GM13977 (cell line): ENCODE measurements around the gene TRIM38.
A peak's percentile ranks its signal among the peaks of the same experiment; 100 is the strongest.

Experiments
- DNase-seq: peaks from one replicate; pipeline ENCODE4 v3.0.0; 2012; ENCODE audit warnings: low spot score
- in situ Hi-C: fragments of 300-500 bp; cut with MboI; formaldehyde crosslinking; loops from one replicate; pipeline ENCODE4 v1.12.0; 2022; ENCODE audit warnings: low sequenced_read_pairs, low pct_unique_long_range_greater_than_20kb, mixed read lengths, inconsistent platforms; ENCODE audit not compliant: unreplicated experiment
- TF ChIP-seq, protein P1 (sequence below): IDR thresholded peaks from 2 replicates; pipeline ENCODE4 v1.5.1; 2012; ENCODE audit warnings: mild to moderate bottlenecking, control low read depth; ENCODE audit not compliant: insufficient read depth; ENCODE audit errors: extremely low read depth, missing control alignments

TRIM38 gene, protein sequence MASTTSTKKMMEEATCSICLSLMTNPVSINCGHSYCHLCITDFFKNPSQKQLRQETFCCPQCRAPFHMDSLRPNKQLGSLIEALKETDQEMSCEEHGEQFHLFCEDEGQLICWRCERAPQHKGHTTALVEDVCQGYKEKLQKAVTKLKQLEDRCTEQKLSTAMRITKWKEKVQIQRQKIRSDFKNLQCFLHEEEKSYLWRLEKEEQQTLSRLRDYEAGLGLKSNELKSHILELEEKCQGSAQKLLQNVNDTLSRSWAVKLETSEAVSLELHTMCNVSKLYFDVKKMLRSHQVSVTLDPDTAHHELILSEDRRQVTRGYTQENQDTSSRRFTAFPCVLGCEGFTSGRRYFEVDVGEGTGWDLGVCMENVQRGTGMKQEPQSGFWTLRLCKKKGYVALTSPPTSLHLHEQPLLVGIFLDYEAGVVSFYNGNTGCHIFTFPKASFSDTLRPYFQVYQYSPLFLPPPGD

GRCh38 chr6:25962149-25963127 lies at the start of gene TRIM38:
Gene TRIM38 (plus strand): TSS chr6:25962802. CDS start chr6:25966523, 3,721 bp downstream.
- DNase-seq: peak; percentile 61
- TF ChIP-seq, protein P1, sequence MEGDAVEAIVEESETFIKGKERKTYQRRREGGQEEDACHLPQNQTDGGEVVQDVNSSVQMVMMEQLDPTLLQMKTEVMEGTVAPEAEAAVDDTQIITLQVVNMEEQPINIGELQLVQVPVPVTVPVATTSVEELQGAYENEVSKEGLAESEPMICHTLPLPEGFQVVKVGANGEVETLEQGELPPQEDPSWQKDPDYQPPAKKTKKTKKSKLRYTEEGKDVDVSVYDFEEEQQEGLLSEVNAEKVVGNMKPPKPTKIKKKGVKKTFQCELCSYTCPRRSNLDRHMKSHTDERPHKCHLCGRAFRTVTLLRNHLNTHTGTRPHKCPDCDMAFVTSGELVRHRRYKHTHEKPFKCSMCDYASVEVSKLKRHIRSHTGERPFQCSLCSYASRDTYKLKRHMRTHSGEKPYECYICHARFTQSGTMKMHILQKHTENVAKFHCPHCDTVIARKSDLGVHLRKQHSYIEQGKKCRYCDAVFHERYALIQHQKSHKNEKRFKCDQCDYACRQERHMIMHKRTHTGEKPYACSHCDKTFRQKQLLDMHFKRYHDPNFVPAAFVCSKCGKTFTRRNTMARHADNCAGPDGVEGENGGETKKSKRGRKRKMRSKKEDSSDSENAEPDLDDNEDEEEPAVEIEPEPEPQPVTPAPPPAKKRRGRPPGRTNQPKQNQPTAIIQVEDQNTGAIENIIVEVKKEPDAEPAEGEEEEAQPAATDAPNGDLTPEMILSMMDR: no peak
- in situ Hi-C loops: loop anchor here (25.0 kb wide), 1 partner anchor 175 kb away; no protein-coding TSS in a partner anchor

DNA sequence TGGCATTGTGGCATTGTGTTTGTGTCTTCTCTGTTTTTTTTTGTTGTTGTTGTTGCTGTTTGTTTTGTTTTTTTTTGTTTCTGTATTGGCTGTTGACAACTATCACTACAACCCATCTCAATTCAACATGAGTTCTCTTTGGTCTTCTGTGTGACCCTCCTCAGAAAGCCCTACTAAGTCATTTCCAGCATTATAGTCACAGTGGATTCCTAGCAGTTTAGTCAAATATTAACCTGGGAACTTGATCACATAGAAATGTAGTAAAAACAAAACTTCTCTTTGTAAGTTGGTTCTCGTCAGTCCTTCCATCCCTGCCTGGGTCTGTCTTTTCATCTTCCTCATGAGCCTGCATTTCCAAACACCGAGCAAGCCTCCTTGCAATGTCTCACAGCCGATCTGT lies 48.9 kb upstream of the TRIM38 start:
- DNase-seq: no peak
- TF ChIP-seq, protein P1: no peak
- in situ Hi-C loops: no loop called here

GRCh38 chr6:25916330-25916729 lies 46.3 kb upstream of the TRIM38 start:
- TF ChIP-seq, protein P1: no peak
- in situ Hi-C loops: no loop called here

DNA sequence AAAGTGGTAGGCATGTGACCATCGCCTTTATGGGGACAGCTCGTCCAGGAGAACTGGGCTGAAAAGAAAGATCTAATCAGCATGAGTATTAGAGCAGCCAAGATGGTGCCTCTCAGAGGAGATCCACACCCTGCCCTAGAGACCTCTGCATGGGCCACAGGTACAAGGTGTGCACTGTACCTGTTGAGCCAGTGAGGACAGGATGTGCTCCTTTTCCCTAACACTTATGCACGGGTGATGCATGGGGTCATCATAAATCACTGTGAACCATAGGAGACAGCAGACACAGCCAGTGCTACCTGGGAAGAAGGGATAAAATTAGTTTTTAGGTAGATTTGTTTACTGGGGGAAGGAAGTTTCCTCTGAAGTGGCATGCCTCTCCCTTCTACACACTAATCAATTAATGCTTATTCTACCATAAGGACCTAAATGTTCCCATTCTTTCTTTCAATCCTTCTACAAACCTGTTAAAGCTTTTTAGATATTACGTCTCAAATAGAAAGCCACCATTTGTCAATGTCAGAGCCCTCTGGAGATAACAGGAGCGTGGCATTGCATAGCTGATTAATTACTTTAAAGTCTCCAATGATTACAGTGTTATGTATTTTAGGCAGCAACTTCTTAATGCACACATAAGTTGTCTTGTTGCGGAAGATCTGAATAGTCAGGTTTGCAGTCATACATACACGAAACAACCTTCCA lies 45.7 kb upstream of the TRIM38 start:
- in situ Hi-C loops: no loop called here
- TF ChIP-seq, protein P1: no peak
- DNase-seq: no peak

More at GRCh38 chr6:25916330-25916729, 46.3 kb upstream of the TRIM38 start:
- no peak for DNase-seq

- in situ Hi-C loops: no loop called here
- TF ChIP-seq, protein P1: no peak
- no peak for DNase-seq
Observed at GRCh38 chr6:25918083-25918683, 44.4 kb upstream of the TRIM38 start.
